ENCODE data around the gene TASP1. TPM values are rescaled to one million over a fixed set of nuclear protein-coding genes. Genes with fewer than 3 reads are reported as not detected.

Gene TASP1
- total and polyA plus RNA-seq, 2 donors (not counting 1 experiment from before 2014, with no cell fraction given), result 6.4 to 23.9 TPM

- no peak overlapping the region for H3K9ac ChIP-seq (ENCODE audit: low read length)
- no peak overlapping the region for H3K27ac ChIP-seq (ENCODE audit: low read length in 2 of 2)
- peaks cover 0 to 4% of the 10 kb centered on the region in 2 experiments for H3K36me3 ChIP-seq (replicated peaks in 1 of 2; ENCODE audit: control extremely low read depth in 1 of 2, control insufficient read depth in 1 of 2, extremely low read depth in 1 of 2, insufficient read depth in 2 of 2, low read length in 1 of 2)
- Mint-ChIP-seq H3K4me3 (no peak overlapping the region), H3K9me3 (ENCODE audit: insufficient read depth) (no peaks in the 10 kb centered on the region), H3K4me1 (no peaks in the 10 kb centered on the region), H3K27me3 (no peaks in the 10 kb centered on the region), H3K27ac (no peak overlapping the region)
- ATAC-seq (ENCODE audit: low read depth), result no peak
- POLR2A ChIA-PET, result no interaction called here
- intact Hi-C loops (cut with micrococcal nuclease), result loop anchor here (10.0 kb wide), 1 partner anchor 435 kb away; no protein-coding TSS in a partner anchor
- no peak overlapping the region for H3K4me2 ChIP-seq (replicated peaks; ENCODE audit: low read depth, low read length, poor library complexity, severe bottlenecking)
- no peaks in the 10 kb centered on the region for H3K27me3 ChIP-seq (replicated peaks in 1 of 4; ENCODE audit: control extremely low read depth in 1 of 4, control insufficient read depth in 3 of 4, insufficient read depth in 4 of 4, low read length in 3 of 4)
- no peaks in the 10 kb centered on the region for H3K79me2 ChIP-seq (ENCODE audit: control insufficient read depth, insufficient read depth, low read length)
- no peaks in the 10 kb centered on the region for H4K20me1 ChIP-seq (ENCODE audit: control insufficient read depth, insufficient read depth, low read length, poor library complexity, severe bottlenecking)
- no peak overlapping the region for H3K4me3 ChIP-seq (ENCODE audit: control extremely low read depth in 1 of 5, extremely low read depth in 1 of 5, insufficient read depth in 1 of 5, low read depth in 2 of 5, low read length in 4 of 5)
- H2AFZ ChIP-seq (ENCODE audit: insufficient read depth, low read depth, low read length, poor library complexity, severe bottlenecking), result no peak overlapping the region
- no CpG with 5 or more reads among the region's 1 CpG for WGBS (ENCODE audit: insufficient coverage)
- H3K4me1 ChIP-seq (ENCODE audit: control insufficient read depth in 2 of 2, insufficient read depth in 2 of 2, low read length in 2 of 2), result no peaks in the 10 kb centered on the region
- CTCF ChIA-PET, result interaction anchor here (0.7 to 4.9 kb wide), 6 partner anchors 9 to 431 kb away, joined by 3 to 25 read pairs (median 4); no protein-coding TSS in a partner anchor
- no peaks in the 10 kb centered on the region for H3K9me3 ChIP-seq (ENCODE audit: control extremely low read depth in 1 of 3, control insufficient read depth in 2 of 3, insufficient read depth in 1 of 3, low read length in 2 of 3)
- TF ChIP-seq EZH2 (IDR thresholded peaks at IDR 0.05; ENCODE audit: borderline replicate concordance, insufficient read depth, low read depth, low read length, poor library complexity, severe bottlenecking), result no peak
- no peak for TF ChIP-seq CTCF (IDR thresholded peaks at IDR 0.05)
- DNase-seq, result no peak
Observed at GRCh38 chr20:13549451-13549850, 89.3 kb downstream of the TASP1 start.

- Histone ChIP-seq H3K4me3 (ENCODE audit: control extremely low read depth in 1 of 5, extremely low read depth in 1 of 5, insufficient read depth in 1 of 5, low read depth in 2 of 5, low read length in 4 of 5) (no peak overlapping the region), H2AFZ (ENCODE audit: insufficient read depth, low read depth, low read length, poor library complexity, severe bottlenecking) (no peak overlapping the region), H3K36me3 (replicated peaks in 1 of 2; ENCODE audit: control extremely low read depth in 1 of 2, control insufficient read depth in 1 of 2, extremely low read depth in 1 of 2, insufficient read depth in 2 of 2, low read length in 1 of 2) (peaks cover 0 to 2% of the 10 kb centered on the region in 2 experiments), H3K9me3 (ENCODE audit: control extremely low read depth in 1 of 3, control insufficient read depth in 2 of 3, insufficient read depth in 1 of 3, low read length in 2 of 3) (no peaks in the 10 kb centered on the region), H3K79me2 (ENCODE audit: control insufficient read depth, insufficient read depth, low read length) (no peaks in the 10 kb centered on the region), H4K20me1 (ENCODE audit: control insufficient read depth, insufficient read depth, low read length, poor library complexity, severe bottlenecking) (no peaks in the 10 kb centered on the region), H3K27me3 (replicated peaks in 1 of 4; ENCODE audit: control extremely low read depth in 1 of 4, control insufficient read depth in 3 of 4, insufficient read depth in 4 of 4, low read length in 3 of 4) (no peaks in the 10 kb centered on the region), H3K9ac (ENCODE audit: low read length) (no peak overlapping the region), H3K4me1 (ENCODE audit: control insufficient read depth in 2 of 2, insufficient read depth in 2 of 2, low read length in 2 of 2) (no peaks in the 10 kb centered on the region), H3K4me2 (replicated peaks; ENCODE audit: low read depth, low read length, poor library complexity, severe bottlenecking) (no peak overlapping the region), H3K27ac (ENCODE audit: low read length in 2 of 2) (no peak overlapping the region)
- ChIA-PET POLR2A (interaction anchor here (0.6 kb wide), 1 partner anchor 87 kb away, joined by 3 read pairs; no protein-coding TSS in a partner anchor), CTCF (interaction anchor here (0.5 to 4.9 kb wide), 23 partner anchors 9 to 622 kb away, joined by 3 to 27 read pairs (median 4); no protein-coding TSS in a partner anchor)
- Mint-ChIP-seq H3K27me3 (no peaks in the 10 kb centered on the region), H3K4me3 (no peak overlapping the region), H3K4me1 (no peaks in the 10 kb centered on the region), H3K27ac (no peak overlapping the region), H3K9me3 (ENCODE audit: insufficient read depth) (no peaks in the 10 kb centered on the region)
- DNase-seq (peak; percentile 55), ATAC-seq (ENCODE audit: low read depth) (no peak)
- intact Hi-C loops (cut with micrococcal nuclease), result loop anchor here (10.0 kb wide), 1 partner anchor 432 kb away; no protein-coding TSS in a partner anchor
- no peak for TF ChIP-seq EZH2 (IDR thresholded peaks at IDR 0.05; ENCODE audit: borderline replicate concordance, insufficient read depth, low read depth, low read length, poor library complexity, severe bottlenecking)
- peak; percentile 81 for TF ChIP-seq CTCF (IDR thresholded peaks at IDR 0.05)
- WGBS (ENCODE audit: insufficient coverage), result 0% methylated on average over 1 of the region's 2 CpGs
Observed at GRCh38 chr20:13546497-13547131, 92.1 kb downstream of the TASP1 start.

Measured in B cell (primary cell).